ENCODE measurements around the gene MGAT5.

The MGAT5 gene

GRCh38 chr2:134308474-134309385 is 54.9 kb downstream of the MGAT5 start:
- DNase-seq, result no peak

DNA sequence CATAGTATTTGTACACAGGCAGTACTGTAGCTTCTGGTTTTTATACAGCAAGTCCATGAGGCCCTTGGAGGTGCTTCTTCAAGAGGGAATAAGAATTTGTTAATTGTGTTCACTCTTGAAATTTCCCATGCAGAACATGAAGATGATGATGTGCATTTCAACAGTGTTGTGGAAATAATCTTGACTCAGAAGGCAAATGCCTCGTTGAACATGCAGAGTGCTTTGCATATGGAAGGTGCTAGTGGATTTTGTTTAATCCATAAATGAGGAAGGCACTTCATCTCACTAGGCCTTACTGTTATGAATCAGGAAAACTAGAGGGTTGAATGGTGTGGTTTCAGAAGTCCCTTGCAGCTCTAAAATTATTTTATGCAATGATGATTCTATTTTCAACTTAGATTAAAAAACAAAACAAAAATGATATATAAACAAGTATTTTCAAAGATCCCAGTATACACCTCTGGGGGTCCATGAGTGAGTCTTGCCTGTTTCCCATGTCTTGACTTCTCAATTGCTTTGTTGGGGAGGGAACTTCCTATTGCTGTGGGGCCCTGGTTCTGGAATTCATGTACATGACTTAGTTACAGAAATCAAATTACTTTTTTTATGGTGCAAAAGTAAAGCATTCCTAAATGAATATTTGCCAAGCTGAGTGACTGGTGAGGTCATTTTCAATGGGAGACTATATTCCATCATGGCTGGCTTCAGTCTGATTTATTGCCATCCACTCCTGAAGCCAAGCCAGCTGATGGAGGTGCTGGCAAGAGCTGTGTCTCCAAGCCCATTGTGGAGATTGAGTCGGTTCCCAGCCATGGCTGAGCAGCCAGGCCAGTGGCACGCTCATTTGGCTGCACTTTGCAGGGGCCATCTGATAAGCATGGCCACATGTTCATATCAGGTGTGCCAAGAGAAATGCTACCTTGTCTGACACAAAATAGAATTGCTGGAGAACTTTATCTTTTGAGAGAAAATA is 56.5 kb downstream of the MGAT5 start:
- DNase-seq, result no peak

- DNase-seq, result no peak
Measured at GRCh38 chr2:134312482-134312881, 58.6 kb downstream of the MGAT5 start.

DNA sequence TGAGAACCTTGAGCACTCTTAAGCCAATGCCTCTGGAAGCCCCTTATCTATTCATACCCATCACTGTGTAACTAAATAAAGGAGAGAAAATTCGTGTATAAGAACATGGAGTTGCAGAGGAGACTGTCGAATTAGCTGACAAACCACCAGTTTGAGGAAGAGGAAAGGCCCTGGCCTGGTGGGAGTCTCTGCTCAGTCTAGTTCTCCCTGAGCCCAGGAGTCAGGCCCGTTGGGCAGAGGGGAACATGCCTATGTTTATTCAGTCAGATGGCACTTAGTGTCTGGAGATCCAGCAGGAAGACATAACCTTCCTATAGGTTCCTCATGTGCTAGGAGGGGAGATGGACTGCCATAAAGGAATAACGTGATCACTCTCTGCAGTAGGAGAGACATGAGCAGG is 60.3 kb downstream of the MGAT5 start:
- DNase-seq, result no peak

GRCh38 chr2:134314681-134315368 is 61.0 kb downstream of the MGAT5 start:
- DNase-seq, result no peak

DNA sequence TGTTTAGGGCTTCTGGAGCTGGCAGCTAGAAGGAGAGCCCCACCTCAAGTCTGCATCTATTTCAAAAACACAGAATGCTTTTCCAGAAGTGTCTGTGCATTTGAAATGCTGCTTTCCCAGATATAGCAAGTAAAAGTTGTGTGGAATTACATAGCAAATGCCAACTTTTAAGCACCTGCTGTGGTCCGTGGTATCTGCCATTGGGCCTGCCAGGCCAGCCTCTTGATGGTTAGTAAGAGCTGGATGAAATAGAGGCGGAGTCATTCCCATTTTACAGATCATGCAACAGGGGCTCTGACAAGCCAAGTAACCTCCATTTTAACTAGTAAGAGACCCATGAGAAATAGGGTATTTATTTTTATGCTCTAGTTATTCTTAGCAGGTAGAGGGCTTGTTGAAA is 61.6 kb downstream of the MGAT5 start:
- DNase-seq, result no peak

DNA sequence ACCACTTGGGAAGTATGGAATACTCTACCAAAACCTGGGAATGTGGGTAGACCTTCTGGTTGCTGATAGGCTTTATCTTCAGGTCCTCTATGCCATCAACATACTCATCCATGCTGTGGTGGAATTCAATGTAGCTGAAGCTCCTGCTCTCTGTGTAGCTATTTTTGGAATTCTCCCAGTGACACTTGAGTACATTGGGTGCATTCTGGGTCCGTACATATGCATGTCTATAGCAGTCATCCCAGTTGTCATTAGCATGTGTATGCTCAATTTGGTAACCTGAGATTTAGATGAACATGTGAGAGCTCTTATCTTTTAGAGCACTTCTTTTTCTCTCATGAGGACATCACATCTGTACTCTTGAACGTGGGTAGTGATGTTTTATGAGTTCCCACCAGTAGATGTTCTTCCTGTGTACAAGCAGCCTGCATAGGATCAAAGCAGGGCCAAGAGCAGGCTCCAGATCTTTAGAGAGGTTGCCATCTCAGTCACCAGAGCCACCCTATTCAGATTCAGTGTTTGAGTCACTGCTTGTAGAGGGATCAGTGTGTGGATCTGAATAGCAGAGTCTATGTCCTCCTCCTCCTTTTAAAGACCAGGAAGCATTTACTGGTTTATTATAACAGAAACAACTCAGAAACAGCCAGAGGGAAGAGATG is 65.9 kb downstream of the MGAT5 start:
- DNase-seq, result no peak

DNA sequence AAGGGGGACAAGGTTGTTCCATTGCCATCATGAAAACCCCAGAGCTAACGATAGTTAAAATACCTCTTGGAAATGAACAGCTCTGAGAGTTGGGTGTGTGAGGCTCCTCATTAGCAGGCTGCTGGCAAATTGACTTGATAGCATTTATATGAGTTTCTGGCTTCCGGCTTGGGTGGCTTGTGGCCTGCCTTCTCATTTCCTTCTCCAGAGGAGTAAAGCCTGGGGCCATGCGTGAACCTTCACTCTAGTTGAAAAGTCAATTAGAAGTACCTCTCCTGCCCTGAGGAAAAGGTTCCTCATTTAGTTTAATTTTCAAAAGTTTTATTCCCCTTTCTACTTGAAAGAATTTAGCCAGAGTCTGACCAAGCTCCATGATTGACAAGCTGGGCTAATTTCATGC is 67.1 kb downstream of the MGAT5 start:
- DNase-seq, result no peak

DNA sequence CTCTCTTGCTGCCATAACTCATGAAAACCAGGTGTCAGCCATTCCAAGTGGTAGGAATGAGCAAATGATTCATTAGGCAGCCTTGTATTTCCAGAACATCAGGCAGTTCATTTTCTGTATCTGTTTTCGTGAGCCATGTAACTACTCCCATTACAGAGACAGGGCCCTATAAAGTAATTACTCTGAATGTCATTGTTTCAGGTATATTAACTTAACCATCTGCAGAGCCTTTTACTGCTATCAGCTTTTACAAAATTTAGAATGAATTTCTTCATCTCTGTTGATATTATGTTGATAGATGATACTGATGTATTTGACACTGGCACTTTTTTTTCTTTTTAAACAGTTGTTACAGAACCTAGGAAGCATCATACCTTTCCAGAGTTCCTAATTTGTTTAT is 69.9 kb downstream of the MGAT5 start:
- DNase-seq, result no peak

DNA sequence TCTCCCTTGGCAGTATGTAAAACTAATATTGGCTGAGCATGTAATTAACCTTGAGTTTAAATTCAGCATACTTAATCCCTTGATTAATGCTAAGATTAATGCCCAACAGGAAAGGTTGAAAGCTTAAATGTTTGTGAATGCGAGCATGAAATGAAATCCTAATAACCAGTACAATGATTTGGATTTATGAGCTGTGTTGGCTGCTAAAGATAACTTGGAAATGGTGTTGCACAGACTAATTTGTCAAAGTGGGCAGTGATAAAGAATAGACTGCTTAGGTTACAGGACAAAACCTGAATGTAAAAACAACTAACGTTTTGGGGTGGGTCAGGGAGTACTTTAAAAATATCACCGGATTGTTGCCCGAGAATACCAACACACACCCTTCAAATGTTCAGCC is 70.6 kb downstream of the MGAT5 start:
- DNase-seq, result no peak

DNA sequence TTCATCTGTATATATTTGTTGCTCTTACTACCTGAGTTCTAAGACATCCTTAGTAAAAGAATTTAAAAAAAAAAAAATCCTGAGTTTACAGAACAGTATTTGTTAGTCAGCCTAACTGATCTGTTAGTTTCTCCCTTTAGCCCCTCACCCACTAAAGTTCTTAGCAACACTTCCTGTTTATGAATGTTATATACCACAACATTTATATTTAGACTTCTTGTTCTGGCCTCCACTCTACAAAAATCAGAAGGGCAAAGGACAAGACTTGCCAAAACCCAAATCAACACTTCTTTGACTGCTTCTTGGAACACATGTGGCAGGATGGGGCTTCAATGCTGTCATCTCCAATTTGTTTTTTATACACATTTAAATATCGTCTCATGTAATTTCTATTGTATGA is 71.1 kb downstream of the MGAT5 start:
- no peak for DNase-seq

DNA sequence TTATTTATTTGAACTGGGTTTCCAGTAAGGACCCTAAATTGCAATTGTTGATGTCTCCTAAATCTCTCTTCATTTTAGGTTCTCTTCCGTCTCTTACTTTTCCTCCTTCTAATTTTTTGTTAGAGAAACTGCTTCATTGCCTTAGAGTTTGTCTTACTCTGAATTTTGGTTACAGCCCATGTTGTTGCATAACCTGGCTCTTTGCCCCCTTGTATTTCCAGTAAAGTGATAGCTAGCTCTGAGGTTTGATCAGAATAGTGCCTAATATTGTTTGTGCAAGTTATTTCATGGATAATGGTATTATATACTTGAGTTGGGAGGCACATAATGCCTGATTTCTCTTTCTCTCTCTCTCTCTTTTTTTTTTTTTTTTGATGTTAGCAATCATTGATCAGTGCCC is 71.8 kb downstream of the MGAT5 start:
- DNase-seq, result no peak

DNA sequence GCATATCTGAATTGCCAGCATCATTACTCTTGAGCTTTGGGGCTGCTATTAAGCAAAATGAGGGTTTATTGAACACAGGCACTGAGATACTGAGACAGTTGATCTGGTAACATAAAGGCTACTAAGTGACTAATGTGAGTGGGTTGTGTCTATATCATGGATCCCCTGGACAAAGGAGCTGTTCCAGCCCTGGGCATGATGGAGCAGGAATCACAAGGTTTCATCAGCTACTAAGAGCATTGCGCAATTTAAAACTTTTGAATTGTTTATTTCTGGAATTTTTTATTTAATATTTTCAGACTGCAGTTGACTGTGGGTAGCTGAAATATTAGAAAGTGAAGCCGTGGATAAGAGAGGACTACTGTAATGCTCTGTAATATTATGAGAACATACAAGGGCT is 73.5 kb downstream of the MGAT5 start:
- DNase-seq, result no peak

DNA sequence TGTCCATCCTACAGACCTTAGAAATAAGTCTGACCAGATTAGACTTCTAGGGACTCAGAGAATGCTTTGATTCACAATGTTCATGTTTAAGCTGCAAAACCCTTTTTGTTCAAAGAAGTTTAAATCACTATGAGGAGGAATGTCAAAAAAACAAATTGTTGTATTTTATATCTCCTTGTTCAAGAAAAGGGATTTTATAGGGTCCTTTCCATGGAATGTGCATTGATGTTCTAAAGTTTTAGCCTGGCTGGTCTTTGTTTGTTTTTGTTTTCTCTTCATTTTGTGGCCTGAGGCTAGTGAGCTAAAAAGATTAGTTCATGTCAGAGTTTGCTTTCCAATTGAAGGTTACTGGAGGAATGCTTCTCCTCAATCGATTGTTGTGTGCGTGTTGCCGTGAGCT is 77.2 kb downstream of the MGAT5 start:
- DNase-seq, result no peak

DNA sequence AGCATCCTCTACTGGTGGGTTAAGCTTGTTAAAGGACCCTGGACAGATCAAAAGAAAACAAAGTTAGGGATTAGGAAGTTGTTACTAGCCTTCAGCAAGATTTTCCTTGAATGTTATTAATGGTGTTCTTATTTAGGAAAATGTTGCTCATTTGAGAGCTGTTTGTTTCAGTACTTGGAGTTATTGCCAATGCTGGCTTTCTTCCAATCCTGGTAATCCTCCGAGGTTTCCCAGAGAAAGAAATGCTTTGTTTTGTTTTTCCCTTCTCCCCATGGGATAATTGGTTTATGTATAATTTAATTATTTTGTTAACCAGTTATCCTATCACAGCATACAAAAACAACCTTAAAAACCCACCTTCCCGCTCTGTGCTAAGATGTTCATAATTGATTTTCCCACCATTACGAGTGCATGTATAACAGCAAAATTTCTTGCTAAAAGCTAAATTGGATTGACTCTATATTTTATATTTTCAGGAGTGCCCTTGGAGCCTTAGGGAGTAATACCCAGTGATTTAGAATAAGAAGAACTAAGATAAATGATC is 79.8 kb downstream of the MGAT5 start:
- no peak for DNase-seq

DNA sequence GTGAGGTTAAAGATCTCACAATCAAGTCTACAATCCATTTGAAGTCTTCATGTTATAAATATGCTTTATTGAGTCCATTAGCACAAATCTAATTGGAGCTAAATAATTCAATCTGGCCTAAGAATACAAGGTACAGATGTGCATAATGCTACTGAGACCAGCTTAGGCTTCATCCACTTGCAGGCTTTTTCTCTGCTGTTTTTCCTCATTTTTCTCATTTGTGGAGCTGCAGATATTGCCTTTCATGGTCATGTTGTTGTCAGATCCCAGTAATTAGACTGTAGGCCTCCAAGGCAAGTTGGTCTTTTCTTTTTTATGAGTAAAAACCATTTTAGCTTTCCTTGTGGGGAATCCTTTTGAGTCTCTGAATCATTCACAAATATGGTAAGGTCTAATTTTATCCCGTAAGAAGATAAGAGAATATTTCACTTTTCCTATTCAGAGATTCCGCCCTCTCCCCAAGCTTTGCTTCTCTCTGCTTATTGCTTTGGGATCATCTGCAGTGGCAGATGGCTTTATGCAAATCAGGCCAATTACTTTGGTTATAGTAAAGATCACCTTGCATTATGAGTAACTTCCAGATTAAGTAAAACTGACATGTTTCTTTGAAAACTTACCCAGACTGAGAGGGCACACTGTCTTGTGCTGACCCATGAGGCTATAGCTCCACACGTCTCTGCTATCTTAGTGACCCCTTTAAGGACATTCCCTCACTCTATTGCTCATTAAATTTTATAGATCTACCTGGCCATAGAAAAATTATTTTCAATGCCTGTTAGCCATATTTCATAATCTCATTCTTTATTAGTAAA is 80.9 kb downstream of the MGAT5 start:
- no peak for DNase-seq

DNA sequence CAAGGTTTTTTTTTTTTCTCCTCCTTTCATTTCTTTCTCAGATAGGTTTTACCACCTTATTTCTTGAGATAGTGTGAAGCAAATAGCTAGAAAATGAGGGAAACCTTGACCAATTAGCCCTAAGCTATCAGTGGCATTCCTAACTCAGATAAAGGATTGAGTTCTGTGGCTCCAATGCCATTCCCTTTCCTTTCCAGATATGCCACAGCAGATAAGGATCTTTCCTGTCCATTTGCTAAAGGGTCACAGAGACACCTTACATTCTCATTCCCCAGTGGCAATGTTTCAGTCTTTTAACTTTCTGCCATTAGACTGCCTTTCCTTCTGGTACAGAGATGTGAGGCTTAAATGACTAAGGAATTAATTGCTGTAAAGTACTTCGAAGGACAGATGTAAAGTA is 81.7 kb downstream of the MGAT5 start:
- DNase-seq, result no peak

DNA sequence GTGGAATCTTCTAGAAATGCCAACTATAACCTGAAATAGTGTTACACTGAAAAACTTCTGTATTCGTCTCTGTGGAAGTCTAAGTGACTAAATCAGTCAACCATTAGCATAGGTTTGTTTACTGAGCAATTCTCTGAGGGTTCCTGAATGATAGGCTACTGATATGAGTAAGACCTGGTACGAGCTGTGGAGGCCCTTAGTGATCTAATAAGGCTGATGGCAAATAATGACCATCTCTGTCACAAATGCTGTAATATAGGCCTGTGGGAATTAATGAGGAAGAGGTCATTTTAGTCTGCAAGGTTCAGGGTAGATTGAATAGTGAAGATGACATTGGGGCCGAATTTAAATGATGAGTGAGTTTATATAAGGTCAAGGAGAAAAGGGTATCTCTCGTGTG is 82.5 kb downstream of the MGAT5 start:
- DNase-seq, result no peak

DNA sequence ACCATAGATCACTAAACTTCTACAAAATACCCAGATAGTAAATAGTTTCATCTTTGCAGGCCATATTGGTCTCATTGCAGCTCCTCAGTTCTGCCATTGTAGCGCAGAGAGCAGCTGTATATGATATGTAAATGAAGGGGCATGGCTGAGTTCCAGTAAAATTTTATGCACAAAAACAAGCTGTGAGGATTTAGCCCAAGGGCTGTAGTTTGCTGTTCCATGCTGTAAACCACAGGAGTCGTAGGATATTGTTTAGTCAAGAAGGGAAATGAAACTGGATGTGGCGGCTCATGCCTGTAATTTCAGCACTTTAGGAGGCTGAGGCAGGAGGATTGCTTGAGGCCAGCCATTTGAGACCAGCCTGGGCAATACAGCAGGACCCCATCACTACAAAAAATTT is 83.0 kb downstream of the MGAT5 start:
- DNase-seq, result no peak

DNA sequence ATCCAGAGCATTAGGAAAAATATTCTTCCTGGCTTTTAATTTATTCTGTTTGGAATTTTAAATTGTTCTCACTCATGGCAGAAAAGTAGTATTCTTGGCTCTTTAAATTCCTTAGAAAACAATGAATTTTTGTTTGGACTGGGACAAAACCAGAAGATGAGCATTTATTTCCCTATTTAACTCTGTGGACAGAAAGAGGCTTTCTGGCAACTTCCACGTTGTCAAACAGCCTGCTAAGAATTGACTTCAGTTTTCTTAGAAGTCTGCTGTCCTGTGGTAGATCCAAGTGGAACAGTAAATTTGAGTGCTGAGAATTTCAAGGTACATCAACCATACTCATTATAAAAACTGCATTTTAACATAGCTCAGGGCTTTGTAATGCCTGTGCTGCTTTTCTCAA is 83.8 kb downstream of the MGAT5 start:
- DNase-seq, result no peak

DNA sequence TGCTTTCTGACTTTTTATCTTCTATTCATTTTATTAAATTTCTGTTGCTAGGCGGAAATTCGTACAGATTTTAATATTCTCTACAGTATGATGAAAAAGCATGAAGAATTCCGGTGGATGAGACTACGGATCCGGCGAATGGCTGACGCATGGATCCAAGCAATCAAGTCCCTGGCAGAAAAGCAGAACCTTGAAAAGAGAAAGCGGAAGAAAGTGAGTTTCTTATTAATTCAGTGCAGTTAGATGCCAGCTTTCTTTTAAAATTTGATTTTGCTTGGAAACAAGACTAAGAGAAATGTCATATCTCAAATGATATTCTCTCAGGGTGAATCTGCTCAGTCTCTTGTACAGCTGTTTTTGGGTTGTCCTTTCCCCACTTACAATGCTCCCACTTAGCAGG is 84.3 kb downstream of the MGAT5 start:
- no peak for DNase-seq

- no peak for DNase-seq
Measured at GRCh38 chr2:134341476-134341875, 87.6 kb downstream of the MGAT5 start.
